ENCODE results near the gene SYT13.
"Not testable (repeated sequence)": the region's sequence is repeated elsewhere in the genome, so short reads cannot be mapped to it uniquely, and the experiment has no call there.

Gene SYT13

DNA sequence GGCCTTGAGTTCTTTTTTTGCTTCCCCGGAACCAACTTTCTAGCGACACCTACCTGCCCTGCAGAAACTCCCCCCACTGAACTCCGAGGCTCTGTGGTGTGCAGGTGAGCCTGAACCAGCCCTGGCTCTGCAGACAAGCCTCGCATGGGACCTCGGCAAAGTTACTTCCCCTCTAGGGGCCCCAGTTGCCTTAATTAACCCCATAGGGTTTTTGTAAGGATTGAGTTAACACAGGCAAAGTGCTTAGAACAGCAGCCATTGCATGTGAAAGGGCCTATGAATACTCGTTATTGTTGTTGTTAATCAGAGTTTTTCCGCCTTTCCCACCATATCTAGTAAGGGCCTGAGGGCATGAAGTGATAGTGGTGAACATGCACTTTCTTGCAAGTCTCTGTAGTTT lies 12.6 kb upstream of the SYT13 start:
- Histone ChIP-seq H3K36me3 (ENCODE audit: insufficient read depth, low read length) (no peaks in the 10 kb centered on the region), H3K4me1 (ENCODE audit: insufficient read depth, low read length) (no peaks in the 10 kb centered on the region; the same call in 1 of the 2 replicates), H3K9me3 (ENCODE audit: control insufficient read depth, insufficient read depth, low read length) (no peaks in the 10 kb centered on the region), H3K9ac (ENCODE audit: low read depth, low read length) (no peak overlapping the region)

DNA sequence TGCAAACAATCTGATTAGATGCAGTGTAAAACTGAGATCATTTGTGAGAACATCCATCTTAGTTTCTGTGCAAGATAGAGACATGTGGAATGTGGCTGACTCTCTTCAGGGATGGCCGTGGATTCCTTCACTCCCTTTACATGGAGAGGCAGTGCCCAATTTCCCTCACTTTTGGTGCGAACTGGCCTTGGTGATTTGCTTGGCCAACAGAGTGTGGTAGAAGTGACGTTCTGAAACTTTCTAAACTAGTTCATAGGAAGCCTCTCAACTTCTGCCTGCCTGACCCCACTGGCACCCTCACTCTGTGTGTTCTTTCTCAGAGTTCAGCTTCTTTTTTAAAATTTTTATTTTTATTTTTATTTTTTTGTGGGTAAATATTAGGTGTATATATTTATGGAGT lies 9.9 kb upstream of the SYT13 start:
- no peaks in the 10 kb centered on the region; the same call in 1 of the 2 replicates for H3K4me1 ChIP-seq (ENCODE audit: insufficient read depth, low read length)
- no peak overlapping the region for H3K9ac ChIP-seq (ENCODE audit: low read depth, low read length)
- H3K9me3 ChIP-seq (ENCODE audit: control insufficient read depth, insufficient read depth, low read length) = no peaks in the 10 kb centered on the region
- H3K36me3 ChIP-seq (ENCODE audit: insufficient read depth, low read length) = no peaks in the 10 kb centered on the region

GRCh38 chr11:45294499-45294898 lies 8.4 kb upstream of the SYT13 start:
- no peaks in the 10 kb centered on the region for H3K9me3 ChIP-seq (ENCODE audit: control insufficient read depth, insufficient read depth, low read length)
- no peaks in the 10 kb centered on the region for H3K36me3 ChIP-seq (ENCODE audit: insufficient read depth, low read length)
- H3K4me1 ChIP-seq (ENCODE audit: insufficient read depth, low read length) = no peaks in the 10 kb centered on the region; the same call in 1 of the 2 replicates
- H3K9ac ChIP-seq (ENCODE audit: low read depth, low read length) = no peak overlapping the region

DNA sequence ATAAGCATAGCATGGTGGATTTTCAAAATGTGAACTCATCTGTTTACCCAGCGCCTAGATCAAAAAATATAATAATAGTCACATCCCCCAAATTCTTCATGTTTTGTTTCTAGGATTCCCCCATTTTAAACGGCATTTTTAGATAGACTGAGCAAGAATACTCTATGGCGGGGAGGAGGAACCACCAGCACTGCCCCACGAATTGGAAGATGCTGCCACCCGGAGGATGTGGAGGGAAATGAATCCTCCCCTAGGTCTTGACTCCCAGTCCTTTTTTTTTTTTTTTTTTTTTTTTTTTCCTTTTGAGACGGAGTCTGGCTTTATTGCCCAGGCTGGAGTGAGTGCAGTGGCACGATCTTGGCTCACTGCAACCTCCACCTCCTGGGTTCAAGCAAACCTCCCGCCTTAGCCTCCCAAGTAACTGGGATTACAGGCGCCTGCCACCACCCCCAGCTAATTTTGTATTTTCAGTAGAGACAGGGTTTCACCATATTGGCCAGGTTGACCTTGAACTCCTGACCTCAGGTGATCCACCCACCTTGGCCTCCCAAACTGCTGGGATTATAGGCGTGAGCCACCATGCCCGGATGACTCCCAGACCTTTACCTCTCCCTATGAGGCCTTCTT lies 7.5 kb upstream of the SYT13 start:
- H3K9me3 ChIP-seq (ENCODE audit: control insufficient read depth, insufficient read depth, low read length); H3K9ac ChIP-seq (ENCODE audit: low read depth, low read length); H3K4me1 ChIP-seq (ENCODE audit: insufficient read depth, low read length); H3K36me3 ChIP-seq (ENCODE audit: insufficient read depth, low read length): not testable (repeated sequence)

GRCh38 chr11:45290586-45290985 lies 4.4 kb upstream of the SYT13 start:
- Histone ChIP-seq H3K9ac (ENCODE audit: low read depth, low read length) (no peak overlapping the region), H3K4me1 (ENCODE audit: insufficient read depth, low read length) (no peaks in the 10 kb centered on the region; the same call in 1 of the 2 replicates), H3K9me3 (ENCODE audit: control insufficient read depth, insufficient read depth, low read length) (no peaks in the 10 kb centered on the region), H3K36me3 (ENCODE audit: insufficient read depth, low read length) (no peaks in the 10 kb centered on the region)

GRCh38 chr11:45289369-45289768 lies 3.2 kb upstream of the SYT13 start:
- no peaks in the 10 kb centered on the region for H3K36me3 ChIP-seq (ENCODE audit: insufficient read depth, low read length)
- H3K9me3 ChIP-seq (ENCODE audit: control insufficient read depth, insufficient read depth, low read length) = no peaks in the 10 kb centered on the region
- H3K9ac ChIP-seq (ENCODE audit: low read depth, low read length) = no peak overlapping the region
- H3K4me1 ChIP-seq (ENCODE audit: insufficient read depth, low read length) = no peaks in the 10 kb centered on the region; the same call in 1 of the 2 replicates

DNA sequence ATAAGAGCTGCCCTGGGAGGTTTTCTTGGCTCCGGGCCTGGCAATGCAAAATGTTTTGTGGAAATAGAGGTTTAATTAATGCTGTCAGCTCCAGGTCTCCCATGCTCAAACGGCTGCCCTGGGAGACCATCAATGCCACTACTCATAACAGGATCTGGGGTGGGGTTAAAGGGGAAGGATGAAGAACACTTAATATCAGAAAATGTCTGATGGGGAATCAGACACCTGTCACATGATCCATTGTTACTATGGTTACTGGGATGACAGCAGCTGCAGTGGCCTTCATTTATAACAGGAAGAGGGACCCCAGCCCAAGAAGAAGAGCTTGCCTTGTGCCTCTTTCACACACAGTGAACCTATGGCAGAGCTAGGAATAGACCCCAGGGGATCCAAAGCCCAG lies 2.2 kb upstream of the SYT13 start:
- H3K9ac ChIP-seq (ENCODE audit: low read depth, low read length) = no peak overlapping the region
- H3K9me3 ChIP-seq (ENCODE audit: control insufficient read depth, insufficient read depth, low read length) = no peaks in the 10 kb centered on the region
- H3K36me3 ChIP-seq (ENCODE audit: insufficient read depth, low read length) = no peaks in the 10 kb centered on the region
- no peaks in the 10 kb centered on the region; the same call in 1 of the 2 replicates for H3K4me1 ChIP-seq (ENCODE audit: insufficient read depth, low read length)

DNA sequence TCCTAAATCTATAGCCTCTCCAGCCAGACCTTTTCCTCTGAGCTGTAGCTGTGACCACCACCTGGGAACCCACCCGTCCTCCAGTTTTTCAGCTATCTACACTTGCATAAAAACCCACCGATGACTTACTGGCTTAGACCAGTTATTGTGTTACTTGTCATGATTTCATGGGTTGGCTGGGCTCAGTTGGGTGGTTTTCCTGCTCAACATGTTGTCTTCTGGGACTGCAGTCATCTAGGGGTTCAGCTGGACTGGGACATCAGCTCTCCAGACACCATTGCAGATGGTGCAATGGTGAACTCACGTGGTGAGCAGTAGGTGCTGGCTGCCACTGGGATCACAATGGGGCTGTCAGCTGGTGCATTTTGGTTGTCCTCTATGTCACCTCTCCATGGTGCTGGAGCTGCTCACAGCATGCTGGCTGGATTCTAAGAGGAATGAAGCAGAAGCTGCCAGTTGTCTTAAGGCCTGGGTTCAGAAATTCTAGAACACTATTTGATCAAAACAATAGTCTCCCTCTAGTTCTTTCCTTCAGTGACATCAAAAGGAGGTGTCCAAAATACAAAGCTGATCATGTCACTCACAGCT lies 1.3 kb upstream of the SYT13 start:
- Histone ChIP-seq H3K9me3 (ENCODE audit: control insufficient read depth, insufficient read depth, low read length) (no peaks in the 10 kb centered on the region), H3K36me3 (ENCODE audit: insufficient read depth, low read length) (no peaks in the 10 kb centered on the region), H3K9ac (ENCODE audit: low read depth, low read length) (no peak overlapping the region), H3K4me1 (ENCODE audit: insufficient read depth, low read length) (no peaks in the 10 kb centered on the region; the same call in 1 of the 2 replicates)

- Histone ChIP-seq H3K4me1 (ENCODE audit: insufficient read depth, low read length) (no peaks in the 10 kb centered on the region; the same call in 1 of the 2 replicates), H3K9ac (ENCODE audit: low read depth, low read length) (peak overlapping the region; percentile 73), H3K9me3 (ENCODE audit: control insufficient read depth, insufficient read depth, low read length) (peaks cover 3% of the 10 kb centered on the region), H3K36me3 (ENCODE audit: insufficient read depth, low read length) (no peaks in the 10 kb centered on the region)
Measured at GRCh38 chr11:45285250-45285828, 802 bp downstream of the SYT13 start.

DNA sequence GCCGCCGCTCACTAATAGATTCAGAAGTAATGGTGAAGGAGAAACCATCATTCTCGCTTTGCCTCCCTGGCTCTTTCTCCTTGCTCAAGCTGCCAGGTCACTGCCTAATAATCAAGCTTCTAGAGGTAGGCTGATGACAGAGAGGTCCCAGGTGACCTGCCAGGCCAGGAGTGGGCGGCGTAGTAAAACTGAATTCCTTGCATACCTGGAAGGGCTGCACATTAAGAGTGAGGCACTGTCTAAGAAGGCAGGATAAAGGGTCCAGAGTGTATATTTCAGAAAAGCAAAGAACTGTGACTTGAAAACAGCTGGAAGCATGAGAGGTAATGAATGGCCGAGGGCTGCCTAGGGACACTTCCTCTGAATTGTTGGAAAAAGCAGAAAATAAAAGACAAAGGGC lies 4.1 kb downstream of the SYT13 start:
- Histone ChIP-seq H3K9me3 (ENCODE audit: control insufficient read depth, insufficient read depth, low read length) (peaks cover 12% of the 10 kb centered on the region), H3K9ac (ENCODE audit: low read depth, low read length) (no peak overlapping the region), H3K36me3 (ENCODE audit: insufficient read depth, low read length) (no peaks in the 10 kb centered on the region; the same call in 1 of the 2 replicates), H3K4me1 (ENCODE audit: insufficient read depth, low read length) (no peaks in the 10 kb centered on the region; the same call in 1 of the 2 replicates)

GRCh38 chr11:45280449-45280848 lies 5.7 kb downstream of the SYT13 start:
- Histone ChIP-seq H3K36me3 (ENCODE audit: insufficient read depth, low read length) (no peaks in the 10 kb centered on the region; the same call in 1 of the 2 replicates), H3K9ac (ENCODE audit: low read depth, low read length) (no peak overlapping the region), H3K9me3 (ENCODE audit: control insufficient read depth, insufficient read depth, low read length) (peaks cover 15% of the 10 kb centered on the region), H3K4me1 (ENCODE audit: insufficient read depth, low read length) (no peaks in the 10 kb centered on the region)

GRCh38 chr11:45279645-45280044 lies 6.5 kb downstream of the SYT13 start:
- Histone ChIP-seq H3K9me3 (ENCODE audit: control insufficient read depth, insufficient read depth, low read length) (peaks cover 15% of the 10 kb centered on the region), H3K4me1 (ENCODE audit: insufficient read depth, low read length) (no peaks in the 10 kb centered on the region), H3K36me3 (ENCODE audit: insufficient read depth, low read length) (no peaks in the 10 kb centered on the region; the same call in 1 of the 2 replicates), H3K9ac (ENCODE audit: low read depth, low read length) (no peak overlapping the region)

DNA sequence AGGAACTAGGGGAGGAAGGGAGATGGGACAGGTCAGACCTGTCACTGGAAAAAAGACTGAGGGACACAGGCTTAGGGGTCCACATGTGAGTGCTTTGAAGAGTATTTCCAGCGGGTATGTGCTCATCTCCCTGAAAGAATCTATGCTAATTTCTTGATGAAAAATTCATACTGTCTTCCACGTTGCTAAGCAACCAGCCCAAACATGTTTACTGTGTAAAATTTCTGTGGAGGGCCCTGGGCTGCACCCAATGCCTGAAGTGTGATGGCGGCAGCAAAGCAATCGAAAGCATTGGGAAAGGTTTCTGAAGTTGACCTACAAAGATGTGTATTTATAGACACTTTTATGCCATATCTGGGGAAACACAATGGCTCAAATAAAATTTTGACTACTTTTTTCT lies 7.4 kb downstream of the SYT13 start:
- Histone ChIP-seq H3K4me1 (ENCODE audit: insufficient read depth, low read length) (no peaks in the 10 kb centered on the region), H3K36me3 (ENCODE audit: insufficient read depth, low read length) (no peaks in the 10 kb centered on the region; the same call in 1 of the 2 replicates), H3K9ac (ENCODE audit: low read depth, low read length) (no peak overlapping the region), H3K9me3 (ENCODE audit: control insufficient read depth, insufficient read depth, low read length) (peaks cover 15% of the 10 kb centered on the region)

DNA sequence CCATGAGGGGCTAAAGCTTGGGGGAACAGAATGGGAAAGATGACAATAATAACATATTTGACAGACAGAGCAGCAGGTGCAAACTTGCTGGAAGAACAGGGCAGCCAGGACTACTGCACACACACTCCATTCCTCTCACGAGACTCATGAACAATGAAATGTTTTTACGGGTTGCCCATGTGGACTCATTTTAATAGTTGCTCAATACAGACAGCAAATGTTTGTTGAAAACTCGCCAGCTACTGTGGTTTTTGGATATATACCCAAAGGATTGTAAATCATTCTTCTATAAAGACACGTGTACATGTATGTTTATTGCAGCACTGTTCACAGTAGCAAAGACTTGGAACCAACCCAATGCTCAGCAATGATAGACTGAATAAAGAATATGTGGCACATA lies 10.3 kb downstream of the SYT13 start:
- Histone ChIP-seq H3K4me1 (ENCODE audit: insufficient read depth, low read length) (no peaks in the 10 kb centered on the region), H3K9ac (ENCODE audit: low read depth, low read length) (no peak overlapping the region), H3K9me3 (ENCODE audit: control insufficient read depth, insufficient read depth, low read length) (peaks cover 15% of the 10 kb centered on the region), H3K36me3 (ENCODE audit: insufficient read depth, low read length) (no peaks in the 10 kb centered on the region; the same call in 1 of the 2 replicates)

- Histone ChIP-seq H3K4me1 (ENCODE audit: insufficient read depth, low read length) (no peaks in the 10 kb centered on the region), H3K9ac (ENCODE audit: low read depth, low read length) (no peak overlapping the region), H3K9me3 (ENCODE audit: control insufficient read depth, insufficient read depth, low read length) (peaks cover 3% of the 10 kb centered on the region; the same call in 1 of the 2 replicates), H3K36me3 (ENCODE audit: insufficient read depth, low read length) (no peaks in the 10 kb centered on the region)
Measured at GRCh38 chr11:45274206-45274605, 11.9 kb downstream of the SYT13 start.

Data from ES-I3 (cell line).